HL-60/S4 treated with phorbol 12-myristate 13-acetate at 8.2 ng/mL for 4 days and 3 days (cell line): ENCODE data around the gene TRAF2.

Source experiments
- in situ Hi-C: fragments of 300-500 bp; cut with MboI; formaldehyde crosslinking; loops from 2 replicates; pipeline ENCODE4 v1.15.0; 2022; ENCODE audit warnings: low sequenced_read_pairs

Gene TRAF2

GRCh38 chr9:136846376-136847087, 39.8 kb upstream of the TRAF2 start:
- in situ Hi-C loops, result no loop called here

- in situ Hi-C loops, result no loop called here
Measured at GRCh38 chr9:136847088-136847825, 39.1 kb upstream of the TRAF2 start.

- in situ Hi-C loops, result no loop called here
Measured at GRCh38 chr9:136847826-136848392, 38.4 kb upstream of the TRAF2 start.

- in situ Hi-C loops, result no loop called here
Measured at GRCh38 chr9:136848393-136849037, 37.8 kb upstream of the TRAF2 start.

- in situ Hi-C loops, result no loop called here
Measured at GRCh38 chr9:136849038-136849959, 37.0 kb upstream of the TRAF2 start, which contains the start of gene PHPT1. Gene PHPT1 (plus strand): TSS chr9:136849409. CDS start chr9:136849431, 22 bp downstream.

GRCh38 chr9:136849960-136850865, 36.1 kb upstream of the TRAF2 start:
- in situ Hi-C loops, result no loop called here

GRCh38 chr9:136850866-136851775, 35.2 kb upstream of the TRAF2 start:
- in situ Hi-C loops, result no loop called here

- in situ Hi-C loops, result no loop called here
Measured at GRCh38 chr9:136851941-136852663, 34.2 kb upstream of the TRAF2 start, which contains the start of gene MAMDC4. Gene MAMDC4 (plus strand): TSS chr9:136852346. CDS start chr9:136852417, 71 bp downstream.

GRCh38 chr9:136852664-136853595, 33.4 kb upstream of the TRAF2 start:
- in situ Hi-C loops, result no loop called here

- in situ Hi-C loops, result no loop called here
Measured at GRCh38 chr9:136853596-136854112, 32.7 kb upstream of the TRAF2 start.

- in situ Hi-C loops, result no loop called here
Measured at GRCh38 chr9:136854113-136854841, 32.0 kb upstream of the TRAF2 start.

- in situ Hi-C loops, result no loop called here
Measured at GRCh38 chr9:136854842-136855460, 31.4 kb upstream of the TRAF2 start.

GRCh38 chr9:136855461-136856078, 30.7 kb upstream of the TRAF2 start:
- in situ Hi-C loops, result no loop called here

GRCh38 chr9:136856079-136856476, 30.2 kb upstream of the TRAF2 start:
- in situ Hi-C loops, result no loop called here
